ENCODE results near the gene ATAD1. TPM values are rescaled to one million over a fixed set of nuclear protein-coding genes. Genes with fewer than 3 reads are reported as not detected.
A peak's percentile ranks its signal among the peaks of the same experiment; 100 is the strongest.

The ATAD1 gene
- total and polyA plus RNA-seq, 9 of the 15 experiments (the other 6 are each of a cell fraction or from before 2014, with no cell fraction given): 11.3 to 33.8 (median 27.3) TPM

DNA sequence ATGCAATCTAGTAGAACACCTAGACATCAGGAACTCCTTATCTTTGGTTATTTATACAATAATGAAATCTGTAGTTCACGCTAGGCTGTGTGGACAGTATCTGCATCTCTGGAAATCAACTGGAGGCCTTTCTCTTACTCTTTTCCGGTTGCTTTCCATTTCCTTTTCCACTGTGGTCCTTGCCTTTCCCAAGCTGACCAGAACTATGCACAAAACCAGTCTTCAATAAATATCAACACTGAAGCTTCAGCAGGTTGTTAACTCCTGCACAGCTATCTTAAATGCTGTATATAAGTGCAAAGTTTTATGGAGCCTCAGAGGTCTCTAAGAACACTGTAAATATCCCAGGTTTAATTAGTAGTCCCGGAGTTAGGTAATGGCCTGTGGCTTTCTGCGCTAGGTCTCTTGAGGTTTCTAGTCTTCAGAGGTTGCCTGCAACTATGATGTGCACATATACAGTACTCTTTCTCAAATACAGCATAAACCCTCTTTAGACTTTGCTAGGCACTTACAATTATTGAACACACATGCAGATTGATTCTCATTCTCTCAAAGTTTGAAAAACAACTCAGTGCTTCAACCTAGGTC lies 42.9 kb upstream of the ATAD1 start:
- Histone ChIP-seq H2AFZ (ENCODE audit: low read depth, low read length) (peak overlapping the region; percentile 98), H3K4me2 (ENCODE audit: insufficient read depth, low read length) (peak overlapping the region; percentile 88; the same call in 1 of the 2 replicates), H3K4me1 (replicated peaks in 1 of 2; ENCODE audit: control insufficient read depth in 2 of 2, insufficient read depth in 2 of 2, low read length in 2 of 2) (peaks cover 3 to 11% of the 10 kb centered on the region in 2 experiments; a peak in 4 of 5 replicates), H3K9ac (ENCODE audit: insufficient read depth in 1 of 2, low read depth in 2 of 2, low read length in 2 of 2) (peak overlapping the region in 1 of 2 experiments; percentile 78; a peak in 1 of 4 replicates), H4K20me1 (replicated peaks; ENCODE audit: control insufficient read depth, insufficient read depth, low read length) (peaks cover 11% of the 10 kb centered on the region; the same call in 1 of the 2 replicates), H3K27me3 (ENCODE audit: control insufficient read depth in 2 of 2, insufficient read depth in 2 of 2, low read length in 2 of 2) (no peaks in the 10 kb centered on the region), H3K36me3 (ENCODE audit: control insufficient read depth, insufficient read depth, low read length) (no peaks in the 10 kb centered on the region), H3K79me2 (ENCODE audit: control insufficient read depth, insufficient read depth, low read length) (peaks cover 23% of the 10 kb centered on the region), H3K27ac (ENCODE audit: extremely low read depth, low read depth, low read length) (no peak overlapping the region; the same call in 2 of the 3 replicates), H3K4me3 (no peak overlapping the region), H3K9me1 (ENCODE audit: control insufficient read depth, insufficient read depth, low read length) (no peaks in the 10 kb centered on the region), H3K9me3 (replicated peaks; ENCODE audit: control insufficient read depth, insufficient read depth, low read depth, low read length) (no peaks in the 10 kb centered on the region)
- intact Hi-C loops (cut with micrococcal nuclease): loop anchor here (1.0 to 5.0 kb wide), 3 partner anchors 44 to 526 kb away; partner anchors contain the start of gene ATAD1
- ChIA-PET CTCF (ENCODE audit: low intra/inter-chr PET ratio) (no interaction called here), POLR2A (interaction anchor here (0.5 to 1.6 kb wide), 5 partner anchors 12 to 306 kb away, joined by 3 to 4 read pairs (median 3); no protein-coding TSS in a partner anchor)
- no peak for ATAC-seq
- BruUV-seq (replicated peaks): no TSS peak
- no peak for DNase-seq (ENCODE audit: extremely low read depth in 1 of 4, low spot score in 3 of 4)
- FAIRE-seq: no peak
- 81% methylated on average over 4 of the region's 4 CpGs for WGBS (ENCODE audit: insufficient coverage, low coverage, missing lambda C conversion rate)
- no peak for TF ChIP-seq U2AF2 (optimal IDR thresholded peaks at IDR 0.05; ENCODE audit: low read depth, low read length)
- TF ChIP-seq IRF2 (CRISPR knock-in tag; IDR thresholded peaks at IDR 0.05): no peak
- in situ Hi-C loops (cut with MboI): loop anchor here (25.0 kb wide), 1 partner anchor 226 kb away; no protein-coding TSS in a partner anchor

DNA sequence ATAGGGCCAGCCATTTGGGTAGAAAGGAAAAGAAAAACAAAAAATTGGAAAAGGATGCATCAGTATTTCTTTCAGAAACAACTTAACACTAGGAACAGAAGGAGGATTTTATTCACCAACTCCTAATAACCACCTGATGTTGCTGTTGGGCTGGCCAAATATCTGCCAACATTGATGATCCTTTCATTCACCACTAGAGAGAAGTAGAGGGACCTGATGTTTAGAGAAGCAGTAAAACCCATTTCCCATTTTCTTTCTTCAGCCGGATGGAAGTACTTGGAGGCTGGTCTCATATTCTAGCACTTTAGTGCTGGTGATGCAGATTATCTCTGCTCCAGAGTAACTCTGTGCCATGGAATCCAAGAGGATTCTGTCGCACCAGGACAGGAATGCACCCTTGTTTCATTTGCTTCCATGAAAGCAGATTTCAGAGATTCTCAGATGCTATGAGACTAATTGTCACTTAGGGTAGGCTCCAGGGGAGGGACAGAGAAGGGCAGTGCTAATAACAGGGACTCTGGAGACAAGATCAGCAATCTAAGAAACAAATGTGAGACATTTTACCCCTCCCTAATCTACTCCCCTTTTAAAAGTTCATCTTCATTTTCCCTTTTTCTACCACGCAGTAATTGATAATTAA lies 42.2 kb upstream of the ATAD1 start:
- H3K27ac ChIP-seq (ENCODE audit: extremely low read depth, low read depth, low read length): no peak overlapping the region
- H3K4me2 ChIP-seq (ENCODE audit: insufficient read depth, low read length): no peak overlapping the region
- peaks cover 17% of the 10 kb centered on the region for H3K79me2 ChIP-seq (ENCODE audit: control insufficient read depth, insufficient read depth, low read length)
- peaks cover 3 to 11% of the 10 kb centered on the region in 2 experiments; a peak in 4 of 5 replicates for H3K4me1 ChIP-seq (replicated peaks in 1 of 2; ENCODE audit: control insufficient read depth in 2 of 2, insufficient read depth in 2 of 2, low read length in 2 of 2)
- H3K27me3 ChIP-seq (ENCODE audit: control insufficient read depth in 2 of 2, insufficient read depth in 2 of 2, low read length in 2 of 2): no peaks in the 10 kb centered on the region
- DNase-seq (ENCODE audit: extremely low read depth in 1 of 4, low spot score in 3 of 4) (peak in 2 of 4 experiments; percentile 16 to 34), FAIRE-seq (peak; percentile 65), ATAC-seq (no peak)
- no TSS peak for BruUV-seq (replicated peaks)
- ChIA-PET POLR2A (no interaction called here), CTCF (ENCODE audit: low intra/inter-chr PET ratio) (interaction anchor here (1.1 kb wide), 1 partner anchor 255 kb away, joined by 3 read pairs; no protein-coding TSS in a partner anchor)
- H3K4me3 ChIP-seq: no peak overlapping the region
- H2AFZ ChIP-seq (ENCODE audit: low read depth, low read length): no peak overlapping the region
- H3K9me3 ChIP-seq (replicated peaks; ENCODE audit: control insufficient read depth, insufficient read depth, low read depth, low read length): no peaks in the 10 kb centered on the region
- H3K9me1 ChIP-seq (ENCODE audit: control insufficient read depth, insufficient read depth, low read length): no peaks in the 10 kb centered on the region
- in situ Hi-C loops (cut with MboI) (loop anchor here (25.0 kb wide), 1 partner anchor 227 kb away; no protein-coding TSS in a partner anchor), intact Hi-C loops (cut with micrococcal nuclease) (loop anchor here (5.0 kb wide), 2 partner anchors 43 to 527 kb away; partner anchors contain the start of gene ATAD1)
- peaks cover 6% of the 10 kb centered on the region; the same call in 1 of the 2 replicates for H4K20me1 ChIP-seq (replicated peaks; ENCODE audit: control insufficient read depth, insufficient read depth, low read length)
- no peaks in the 10 kb centered on the region for H3K36me3 ChIP-seq (ENCODE audit: control insufficient read depth, insufficient read depth, low read length)
- no peak overlapping the region for H3K9ac ChIP-seq (ENCODE audit: insufficient read depth in 1 of 2, low read depth in 2 of 2, low read length in 2 of 2)
- 53% methylated on average over 3 of the region's 3 CpGs for WGBS (ENCODE audit: insufficient coverage, low coverage, missing lambda C conversion rate)
- TF ChIP-seq ZNF224 (CRISPR knock-in tag; IDR thresholded peaks at IDR 0.05) (no peak), FOXJ2 (tag; IDR thresholded peaks at IDR 0.05) (no peak), SMC3 (conservative IDR thresholded peaks at IDR 0.05; ENCODE audit: insufficient read depth, low read depth, low read length) (0 out of 2 replicates have a peak, but pooled peaks have one; percentile 30), POU5F1 (IDR thresholded peaks at IDR 0.05; ENCODE audit: borderline replicate concordance, low read depth, low read length, partially characterized antibody) (no peak), PML (IDR thresholded peaks at IDR 0.05; ENCODE audit: low read length) (no peak), FOXP1 (CRISPR knock-in tag; IDR thresholded peaks at IDR 0.05) (no peak), NCOA6 (IDR thresholded peaks at IDR 0.05) (no peak)
- TF ChIP-seq, protein P1, sequence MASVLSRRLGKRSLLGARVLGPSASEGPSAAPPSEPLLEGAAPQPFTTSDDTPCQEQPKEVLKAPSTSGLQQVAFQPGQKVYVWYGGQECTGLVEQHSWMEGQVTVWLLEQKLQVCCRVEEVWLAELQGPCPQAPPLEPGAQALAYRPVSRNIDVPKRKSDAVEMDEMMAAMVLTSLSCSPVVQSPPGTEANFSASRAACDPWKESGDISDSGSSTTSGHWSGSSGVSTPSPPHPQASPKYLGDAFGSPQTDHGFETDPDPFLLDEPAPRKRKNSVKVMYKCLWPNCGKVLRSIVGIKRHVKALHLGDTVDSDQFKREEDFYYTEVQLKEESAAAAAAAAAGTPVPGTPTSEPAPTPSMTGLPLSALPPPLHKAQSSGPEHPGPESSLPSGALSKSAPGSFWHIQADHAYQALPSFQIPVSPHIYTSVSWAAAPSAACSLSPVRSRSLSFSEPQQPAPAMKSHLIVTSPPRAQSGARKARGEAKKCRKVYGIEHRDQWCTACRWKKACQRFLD (CRISPR knock-in tag; IDR thresholded peaks at IDR 0.05): no peak
- TF ChIP-seq, protein P2, sequence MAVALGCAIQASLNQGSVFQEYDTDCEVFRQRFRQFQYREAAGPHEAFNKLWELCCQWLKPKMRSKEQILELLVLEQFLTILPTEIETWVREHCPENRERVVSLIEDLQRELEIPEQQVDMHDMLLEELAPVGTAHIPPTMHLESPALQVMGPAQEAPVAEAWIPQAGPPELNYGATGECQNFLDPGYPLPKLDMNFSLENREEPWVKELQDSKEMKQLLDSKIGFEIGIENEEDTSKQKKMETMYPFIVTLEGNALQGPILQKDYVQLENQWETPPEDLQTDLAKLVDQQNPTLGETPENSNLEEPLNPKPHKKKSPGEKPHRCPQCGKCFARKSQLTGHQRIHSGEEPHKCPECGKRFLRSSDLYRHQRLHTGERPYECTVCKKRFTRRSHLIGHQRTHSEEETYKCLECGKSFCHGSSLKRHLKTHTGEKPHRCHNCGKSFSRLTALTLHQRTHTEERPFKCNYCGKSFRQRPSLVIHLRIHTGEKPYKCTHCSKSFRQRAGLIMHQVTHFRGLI (CRISPR knock-in tag; IDR thresholded peaks at IDR 0.05): no peak
